Muscle layer of colon (tissue), 2 donors: ENCODE data around the gene AUNIP.

ENCODE experiments used
- H3K27ac ChIP-seq: one replicate; pipeline ENCODE4 v1.7.0; 2013; ENCODE audit warnings: low read depth, mild to moderate bottlenecking, low read length, moderate library complexity
- H3K27me3 ChIP-seq, 2 donors: one replicate each; pipeline ENCODE4 v1.7.0; 2013; ENCODE audit warnings: low read length in 2 of 2, mild to moderate bottlenecking in 2 of 2; ENCODE audit not compliant: insufficient read depth in 2 of 2, control insufficient read depth in 1 of 2
- H3K36me3 ChIP-seq: one replicate; pipeline ENCODE4 v1.7.0; 2013; ENCODE audit warnings: mild to moderate bottlenecking, low read length; ENCODE audit not compliant: insufficient read depth
- H3K4me1 ChIP-seq: one replicate; pipeline ENCODE4 v1.7.0; 2013; ENCODE audit warnings: mild to moderate bottlenecking, low read length; ENCODE audit not compliant: insufficient read depth
- H3K4me3 ChIP-seq, 2 donors: one replicate each; pipeline ENCODE4 v1.7.0; 2013; ENCODE audit warnings: low read length in 2 of 2, low read depth in 1 of 2, mild to moderate bottlenecking in 1 of 2, moderate library complexity in 1 of 2
- H3K9ac ChIP-seq: one replicate; pipeline ENCODE4 v1.7.0; 2013; ENCODE audit warnings: low read length
- H3K9me3 ChIP-seq: one replicate; pipeline ENCODE4 v1.7.0; 2013; ENCODE audit warnings: mild to moderate bottlenecking, low read length
- donor health status: abdominal sarcoma.
- donor health status: Adenocarcinoma of cecum.

The AUNIP gene

GRCh38 chr1:25811384-25812082, 47.7 kb downstream of the AUNIP start:
- peaks cover 12% of the 10 kb centered on the region for H3K4me1 ChIP-seq
- H3K4me3 ChIP-seq = no peak overlapping the region
- H3K36me3 ChIP-seq = peaks cover 53% of the 10 kb centered on the region
- no peaks in the 10 kb centered on the region for H3K27me3 ChIP-seq
- H3K9me3 ChIP-seq = no peaks in the 10 kb centered on the region
- H3K9ac ChIP-seq = no peak overlapping the region
- no peak overlapping the region for H3K27ac ChIP-seq

GRCh38 chr1:25810341-25811299, 48.6 kb downstream of the AUNIP start:
- Histone ChIP-seq H3K9me3 (no peaks in the 10 kb centered on the region), H3K9ac (no peak overlapping the region), H3K27ac (no peak overlapping the region), H3K27me3 (no peaks in the 10 kb centered on the region), H3K36me3 (peaks cover 52% of the 10 kb centered on the region), H3K4me3 (no peak overlapping the region), H3K4me1 (peaks cover 20% of the 10 kb centered on the region)

DNA sequence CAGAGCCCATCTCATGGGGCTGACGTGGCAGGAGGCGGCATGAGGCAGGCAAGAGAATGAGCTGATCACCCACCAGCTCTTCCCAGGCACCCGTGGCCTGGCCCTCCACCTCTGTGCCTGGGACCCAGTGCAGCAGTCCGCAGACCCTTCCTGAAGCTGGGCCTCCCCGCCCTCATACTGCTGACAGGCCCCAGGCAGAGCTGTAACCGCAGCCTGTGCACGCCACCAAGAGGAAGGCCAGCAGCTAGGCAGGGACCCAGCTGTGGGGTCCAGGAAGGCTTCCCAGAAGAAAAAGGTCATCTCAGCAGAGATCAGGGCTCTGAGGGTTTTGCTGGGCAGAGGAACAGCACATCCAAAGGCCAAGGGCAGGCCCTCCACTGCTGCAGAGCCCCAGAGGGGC, 49.3 kb downstream of the AUNIP start:
- no peaks in the 10 kb centered on the region for H3K27me3 ChIP-seq
- H3K36me3 ChIP-seq = peaks cover 52% of the 10 kb centered on the region
- peaks cover 23% of the 10 kb centered on the region for H3K4me1 ChIP-seq
- H3K4me3 ChIP-seq = no peak overlapping the region
- no peak overlapping the region for H3K27ac ChIP-seq
- no peak overlapping the region for H3K9ac ChIP-seq
- H3K9me3 ChIP-seq = no peaks in the 10 kb centered on the region

- H3K27ac ChIP-seq = no peak overlapping the region
- peaks cover 23% of the 10 kb centered on the region for H3K4me1 ChIP-seq
- H3K27me3 ChIP-seq = no peaks in the 10 kb centered on the region
- no peak overlapping the region for H3K9ac ChIP-seq
- H3K4me3 ChIP-seq = no peak overlapping the region
- no peaks in the 10 kb centered on the region for H3K9me3 ChIP-seq
- H3K36me3 ChIP-seq = peaks cover 47% of the 10 kb centered on the region
These were observed 49.9 kb downstream of the AUNIP start for GRCh38 chr1:25809283-25809926.

DNA sequence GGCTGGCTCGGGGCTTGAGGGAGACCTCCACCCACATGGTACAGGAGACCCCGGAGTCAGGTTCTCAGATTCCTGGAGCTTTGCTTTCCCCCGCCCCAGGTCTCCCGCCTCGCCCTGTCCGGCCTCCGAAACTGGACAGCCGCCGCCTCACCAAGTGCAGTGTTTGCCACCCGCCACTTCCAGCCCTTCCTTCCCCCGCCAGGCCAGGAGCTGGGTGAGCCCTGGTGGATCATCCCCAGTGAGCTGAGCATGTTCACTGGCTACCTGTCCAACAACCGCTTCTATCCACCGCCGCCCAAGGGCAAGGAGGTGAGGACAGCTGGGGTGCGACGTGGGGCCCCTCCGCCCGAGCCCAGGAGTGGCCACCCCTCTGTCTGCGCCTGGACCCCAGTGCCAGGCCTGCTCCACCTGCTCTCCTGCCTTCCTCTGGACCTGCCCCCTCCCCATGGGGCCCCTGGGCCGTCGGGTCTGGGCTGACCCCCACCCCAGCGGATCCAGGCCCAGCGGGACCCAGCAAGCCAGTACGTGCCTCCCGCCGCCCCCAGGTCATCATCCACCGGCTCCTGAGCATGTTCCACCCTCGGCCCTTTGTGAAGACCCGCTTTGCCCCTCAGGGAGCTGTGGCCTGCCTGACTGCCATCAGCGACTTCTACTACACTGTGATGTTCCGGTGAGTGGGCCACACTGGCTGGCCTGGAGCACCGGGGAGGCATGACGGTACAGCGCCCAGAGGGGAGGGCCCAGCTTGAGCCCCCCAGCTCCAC, 50.6 kb downstream of the AUNIP start:
- H3K9me3 ChIP-seq = no peaks in the 10 kb centered on the region
- H3K36me3 ChIP-seq = peaks cover 40% of the 10 kb centered on the region
- no peak overlapping the region for H3K9ac ChIP-seq
- no peak overlapping the region for H3K27ac ChIP-seq
- peaks cover 23% of the 10 kb centered on the region for H3K4me1 ChIP-seq
- H3K4me3 ChIP-seq = no peak overlapping the region
- H3K27me3 ChIP-seq = no peaks in the 10 kb centered on the region

GRCh38 chr1:25807480-25808390, 51.5 kb downstream of the AUNIP start:
- H3K27me3 ChIP-seq = no peaks in the 10 kb centered on the region
- no peak overlapping the region for H3K9ac ChIP-seq
- no peak overlapping the region for H3K27ac ChIP-seq
- H3K4me3 ChIP-seq = no peak overlapping the region
- no peaks in the 10 kb centered on the region for H3K9me3 ChIP-seq
- peaks cover 23% of the 10 kb centered on the region for H3K4me1 ChIP-seq
- H3K36me3 ChIP-seq = peaks cover 30% of the 10 kb centered on the region

DNA sequence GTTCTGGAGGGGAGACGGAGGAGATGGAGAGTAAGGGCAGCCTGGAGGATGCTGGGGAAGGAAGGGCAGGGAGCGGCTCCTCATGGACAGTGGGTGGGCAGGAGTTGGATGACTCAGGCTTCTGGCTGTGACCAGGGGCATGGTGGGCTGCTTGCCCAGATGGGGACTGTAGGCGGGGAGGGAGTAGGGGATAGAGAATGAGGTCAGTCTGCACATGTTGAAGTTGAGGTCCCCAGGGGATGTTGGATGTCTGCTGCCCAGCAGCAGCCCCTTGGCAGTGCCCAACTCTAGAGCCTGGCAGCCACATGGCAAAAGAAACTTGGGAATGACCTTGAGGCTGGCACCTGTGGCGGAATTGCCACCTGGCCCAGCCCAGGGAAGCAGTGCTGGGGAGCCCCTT, 52.8 kb downstream of the AUNIP start:
- Histone ChIP-seq H3K9ac (no peak overlapping the region), H3K9me3 (no peaks in the 10 kb centered on the region), H3K27ac (no peak overlapping the region), H3K36me3 (peaks cover 21% of the 10 kb centered on the region), H3K4me3 (no peak overlapping the region), H3K4me1 (peaks cover 29% of the 10 kb centered on the region), H3K27me3 (no peaks in the 10 kb centered on the region)

GRCh38 chr1:25805863-25806225, 53.4 kb downstream of the AUNIP start:
- H3K9ac ChIP-seq = no peak overlapping the region
- H3K4me3 ChIP-seq = no peak overlapping the region
- peaks cover 19% of the 10 kb centered on the region for H3K36me3 ChIP-seq
- H3K4me1 ChIP-seq = peaks cover 31% of the 10 kb centered on the region
- no peaks in the 10 kb centered on the region for H3K9me3 ChIP-seq
- no peaks in the 10 kb centered on the region for H3K27me3 ChIP-seq
- H3K27ac ChIP-seq = no peak overlapping the region

DNA sequence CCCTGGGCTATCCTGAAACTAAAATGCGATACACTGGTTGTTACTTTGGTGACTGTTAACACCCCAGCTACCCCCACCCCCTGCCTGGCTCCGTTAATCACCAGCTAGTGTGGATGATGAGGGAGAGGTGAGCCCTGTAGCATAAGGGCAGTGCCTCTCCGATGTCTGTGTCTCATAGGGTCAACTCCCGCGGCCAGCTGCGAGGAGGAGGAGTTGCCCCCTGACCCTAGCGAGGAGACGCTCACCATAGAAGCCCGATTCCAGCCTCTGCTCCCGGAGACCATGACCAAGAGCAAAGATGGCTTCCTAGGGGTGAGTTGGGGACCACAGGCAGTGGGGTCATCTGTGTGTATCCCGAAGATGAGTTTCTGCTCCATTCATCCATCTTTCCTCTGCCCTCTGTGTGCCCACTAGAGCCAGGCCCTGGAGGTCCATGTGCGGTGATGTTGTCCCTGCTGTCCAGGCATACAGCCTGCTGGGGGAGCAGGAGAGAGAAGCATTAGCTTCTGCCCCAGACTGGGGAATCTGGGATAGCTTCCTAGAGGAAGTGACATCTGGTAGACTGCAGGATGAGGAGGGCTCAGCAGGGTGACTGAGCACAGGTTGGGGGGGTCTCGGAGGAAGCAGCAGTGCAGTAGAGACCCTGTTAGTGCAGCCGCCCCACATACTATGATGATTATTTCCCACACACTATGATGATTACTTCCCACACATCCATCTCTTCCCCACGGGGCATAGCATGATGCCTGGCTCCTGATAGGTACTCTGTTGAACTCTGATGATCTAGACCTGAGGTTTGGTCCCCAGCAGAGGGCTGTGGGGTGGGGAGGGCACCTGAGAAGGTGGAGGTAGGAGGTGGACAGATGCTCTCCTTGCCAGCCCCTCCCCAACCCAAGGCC, 54.0 kb downstream of the AUNIP start:
- H3K4me3 ChIP-seq = no peak overlapping the region
- H3K4me1 ChIP-seq = peaks cover 26% of the 10 kb centered on the region
- no peaks in the 10 kb centered on the region for H3K9me3 ChIP-seq
- peaks cover 17% of the 10 kb centered on the region for H3K36me3 ChIP-seq
- no peaks in the 10 kb centered on the region for H3K27me3 ChIP-seq
- H3K9ac ChIP-seq = no peak overlapping the region
- H3K27ac ChIP-seq = no peak overlapping the region
